HG03354 (cell line): ENCODE results near the gene MAP6D1.

ENCODE experiments used
- ATAC-seq: cut with Tn5 transposase; IDR thresholded peaks from one replicate; pipeline ENCODE4 v1.9.1; 2021; ENCODE audit warnings: mild to moderate bottlenecking; ENCODE audit not compliant: unreplicated experiment, poor library complexity, severe bottlenecking

Gene MAP6D1

DNA sequence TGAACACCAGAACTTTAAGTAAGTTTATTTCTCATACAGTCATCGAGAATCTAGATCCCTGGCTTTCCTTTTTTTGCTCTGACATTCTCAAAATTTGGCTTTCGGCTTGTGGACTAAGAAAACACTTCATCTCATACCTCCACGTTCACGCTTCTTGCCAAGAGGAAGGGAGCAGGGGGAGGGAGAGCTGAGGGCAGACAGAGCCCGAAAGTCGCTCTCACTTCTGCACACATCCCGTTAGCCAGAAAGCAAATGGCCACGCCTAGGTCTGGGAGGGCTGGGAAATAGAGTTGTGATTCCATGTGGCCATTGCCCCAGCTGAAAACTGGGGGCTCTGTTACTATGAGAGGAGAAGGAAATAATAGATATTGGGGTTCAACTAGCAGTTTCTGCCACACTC is 57.3 kb downstream of the MAP6D1 start:
- ATAC-seq = no peak

DNA sequence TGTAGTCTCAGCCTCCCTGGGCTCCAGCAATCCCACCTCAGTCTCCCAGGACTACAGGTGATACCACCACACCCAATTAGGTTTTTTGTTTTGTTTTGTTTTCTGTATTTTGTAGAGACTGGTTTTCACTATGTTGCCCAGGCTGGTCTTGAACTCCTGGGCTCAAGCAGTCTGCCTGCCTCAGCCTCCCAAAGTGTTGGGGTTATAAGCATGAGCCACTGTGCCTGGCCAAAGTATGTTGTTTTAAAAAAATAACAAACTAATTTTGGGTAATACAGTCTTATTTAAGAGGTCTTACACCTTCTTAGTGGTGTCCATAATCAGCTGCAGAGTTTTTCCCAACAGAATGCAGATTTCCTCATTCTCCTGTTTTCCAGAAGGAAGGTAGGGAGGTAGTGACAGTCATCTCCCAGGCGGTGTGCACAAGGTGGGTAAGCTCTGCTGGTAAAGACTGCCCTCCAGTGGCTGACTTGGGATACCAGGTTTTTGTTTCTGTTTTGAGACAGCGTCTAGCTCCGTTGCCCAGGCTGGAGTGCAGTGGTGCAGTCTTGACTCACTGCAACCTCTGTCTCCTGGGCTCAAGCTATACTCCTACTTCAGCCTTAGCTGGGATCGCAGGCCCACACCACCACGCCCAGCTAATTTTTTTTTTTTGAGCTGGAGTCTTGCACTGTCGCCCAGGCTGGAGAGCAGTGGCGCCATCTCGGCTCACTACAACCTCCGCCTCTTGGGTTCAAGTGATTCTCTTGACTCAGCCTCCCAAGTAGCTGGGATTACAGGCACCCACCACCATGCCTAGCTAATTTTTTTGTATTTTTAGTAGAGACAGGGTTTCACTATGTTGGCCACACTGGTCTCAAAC is 58.4 kb downstream of the MAP6D1 start:
- peak; percentile 83 for ATAC-seq

DNA sequence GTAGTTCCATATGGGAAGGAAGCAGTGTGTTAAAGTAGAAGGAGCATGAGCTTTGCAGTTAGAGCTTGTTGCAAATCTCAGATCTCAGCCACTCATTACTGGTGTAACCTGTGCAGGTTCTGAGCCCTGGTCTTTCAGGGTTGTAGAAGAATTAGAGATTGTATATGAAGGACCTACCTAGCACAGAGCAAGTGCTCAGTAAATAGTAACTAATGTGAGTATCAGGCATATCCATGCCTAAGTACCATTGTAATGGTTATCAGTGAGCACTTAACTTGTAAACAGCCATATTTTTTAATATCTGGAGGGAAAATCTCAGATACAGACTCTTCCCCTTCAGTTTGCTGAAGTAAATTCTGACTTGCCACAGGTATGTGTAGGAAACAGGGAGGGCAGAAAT is 59.3 kb downstream of the MAP6D1 start:
- ATAC-seq = no peak
